Erythroblast (primary cell): Measurements from ENCODE around the gene SRRD.

Experiments
- GATA1 ChIP-seq: IDR thresholded peaks from 2 replicates; pipeline ENCODE4 v1.6.1; 2011; ENCODE audit warnings: low read depth, mild to moderate bottlenecking, control low read depth, low read length, moderate library complexity
- POLR2A ChIP-seq: IDR thresholded peaks from 2 replicates; pipeline ENCODE4 v1.6.1; 2011; ENCODE audit warnings: mild to moderate bottlenecking, low read length

DNA sequence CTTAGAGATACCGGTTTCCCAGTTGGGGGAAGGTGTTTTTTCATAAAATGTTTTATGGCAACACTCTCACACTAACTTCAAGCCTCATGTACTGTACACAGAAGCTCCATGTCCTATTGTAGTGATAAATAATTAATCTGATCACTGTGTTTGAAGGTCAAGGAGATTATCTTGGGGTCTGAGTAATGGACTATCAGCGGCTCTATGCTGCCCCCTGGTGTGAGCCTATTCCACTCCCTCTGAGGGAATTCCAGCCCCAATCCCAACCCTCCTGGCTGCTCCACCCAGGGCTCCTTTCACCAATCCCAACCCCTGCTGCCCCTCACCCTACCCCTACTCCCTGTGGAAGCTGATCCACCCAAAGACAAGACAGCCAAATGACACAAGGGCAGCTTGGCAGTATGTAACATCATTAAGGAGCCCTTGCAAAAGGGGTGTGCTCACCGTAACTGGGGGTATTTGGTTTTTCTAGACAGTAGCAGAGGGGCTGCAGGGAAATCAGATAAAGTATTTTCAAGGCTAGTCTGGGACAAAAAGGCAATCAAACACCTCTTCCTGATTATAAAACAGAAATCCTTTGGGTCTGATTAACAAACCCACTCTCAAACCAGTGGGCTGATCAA, 22.4 kb upstream of the SRRD start:
- TF ChIP-seq POLR2A (no peak), GATA1 (no peak)
